Midbrain (tissue), 1 donor: ENCODE data around the gene SPNS2.
"Not testable (repeated sequence)": the region's sequence is repeated elsewhere in the genome, so short reads cannot be mapped to it uniquely, and the experiment has no call there.

Experiments used
- DNase-seq: peaks from one replicate; lab custom pipeline; 2025; lab: John Stamatoyannopoulos, UW

The SPNS2 gene

DNA sequence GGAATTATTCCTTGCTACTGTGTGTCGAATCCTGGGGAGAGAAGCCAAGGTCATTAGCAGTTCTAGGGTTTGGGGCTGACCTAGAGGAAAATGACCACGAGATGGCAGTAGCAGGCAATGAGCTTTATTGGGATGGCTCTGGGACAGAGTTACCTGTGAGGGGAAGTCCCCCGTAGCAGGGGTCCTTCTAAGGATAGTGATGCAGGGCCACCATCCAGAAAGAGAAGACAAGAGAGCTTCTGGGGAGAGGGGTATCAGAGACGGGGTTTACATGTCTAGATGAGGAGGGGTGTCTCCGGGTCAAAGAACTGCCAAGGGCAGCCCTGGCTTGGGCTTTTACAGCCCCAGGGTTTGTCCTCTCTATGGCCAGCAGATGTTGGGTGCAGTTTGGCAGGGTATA is 68.1 kb downstream of the SPNS2 start:
- DNase-seq: peak; percentile 62

DNA sequence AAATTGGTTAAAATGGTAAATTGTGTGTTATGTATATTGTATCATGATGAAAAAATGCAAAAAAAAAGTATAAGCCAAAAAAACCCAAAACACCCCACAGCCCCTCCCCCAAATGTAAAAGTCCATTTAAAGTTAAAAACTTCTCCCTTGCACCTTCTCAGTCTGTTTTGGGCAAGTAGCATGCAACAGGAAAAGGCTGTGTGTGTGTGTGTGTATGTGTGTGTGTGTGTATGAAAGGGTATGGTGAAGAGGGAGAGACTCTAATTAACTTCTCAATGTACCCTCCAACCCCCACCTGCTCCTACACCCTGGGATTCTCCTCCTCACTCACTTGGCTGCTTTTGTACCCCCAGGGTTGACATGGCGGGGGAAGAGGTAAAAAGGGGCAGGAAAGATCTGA is 70.9 kb downstream of the SPNS2 start:
- no peak for DNase-seq

DNA sequence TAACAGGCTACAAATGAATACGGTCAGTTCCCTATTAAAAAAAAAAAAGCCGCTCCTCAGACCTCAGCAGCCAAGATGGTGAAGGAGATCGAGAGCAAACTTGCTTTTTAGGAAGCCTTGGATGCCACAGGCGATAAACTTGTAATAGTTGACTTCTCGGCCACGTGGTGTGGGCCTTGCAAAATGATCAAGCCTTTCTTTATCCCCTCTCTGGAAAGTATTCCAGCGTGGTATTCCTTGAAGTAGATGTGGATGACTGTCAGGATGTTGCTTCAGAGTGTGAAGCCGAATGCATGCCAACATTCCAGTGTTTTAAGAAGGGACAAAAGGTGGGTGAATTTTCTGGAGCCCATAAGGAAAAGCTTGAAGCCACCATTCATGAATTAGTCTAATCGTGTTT is 73.5 kb downstream of the SPNS2 start:
- no peak for DNase-seq

DNA sequence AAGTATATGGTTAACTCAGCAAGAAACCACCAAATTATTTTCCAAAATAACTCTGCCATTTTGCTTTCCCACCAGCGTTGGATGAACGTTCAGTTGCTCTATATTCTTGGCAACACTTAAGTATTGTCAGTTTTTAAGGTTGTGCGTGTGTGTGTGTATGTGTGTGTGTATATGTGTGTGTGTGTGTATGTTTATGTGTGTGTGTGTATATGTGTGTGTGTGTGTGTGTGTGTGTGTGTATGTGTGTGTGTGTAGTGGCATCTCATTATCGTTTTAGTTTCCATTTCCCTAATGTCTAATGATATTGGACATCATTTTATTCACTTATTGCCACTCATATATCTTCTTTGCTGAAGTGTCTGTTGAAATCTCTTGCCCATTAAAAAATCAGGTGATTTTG is 74.4 kb downstream of the SPNS2 start:
- no peak for DNase-seq

DNA sequence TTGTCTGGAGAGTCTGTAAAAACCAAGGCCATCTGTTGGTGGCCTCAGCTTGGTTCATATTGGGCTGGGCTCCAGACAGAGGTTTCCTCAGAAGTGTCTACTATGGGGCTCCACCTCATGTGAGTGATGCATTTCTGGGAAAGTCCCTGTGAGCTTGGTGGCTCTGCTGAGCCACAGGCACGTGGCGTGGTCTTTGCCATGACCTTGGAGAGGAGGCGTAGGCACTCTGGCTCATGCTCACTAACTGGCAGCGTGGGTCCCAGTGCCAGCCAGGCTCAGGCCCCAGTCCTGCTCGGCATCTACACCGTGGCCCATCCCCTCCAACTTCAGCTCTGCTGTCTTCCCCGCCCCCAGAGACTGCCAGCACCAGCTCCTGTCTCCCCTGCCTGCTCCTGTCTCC is 75.0 kb downstream of the SPNS2 start:
- DNase-seq: no peak

DNA sequence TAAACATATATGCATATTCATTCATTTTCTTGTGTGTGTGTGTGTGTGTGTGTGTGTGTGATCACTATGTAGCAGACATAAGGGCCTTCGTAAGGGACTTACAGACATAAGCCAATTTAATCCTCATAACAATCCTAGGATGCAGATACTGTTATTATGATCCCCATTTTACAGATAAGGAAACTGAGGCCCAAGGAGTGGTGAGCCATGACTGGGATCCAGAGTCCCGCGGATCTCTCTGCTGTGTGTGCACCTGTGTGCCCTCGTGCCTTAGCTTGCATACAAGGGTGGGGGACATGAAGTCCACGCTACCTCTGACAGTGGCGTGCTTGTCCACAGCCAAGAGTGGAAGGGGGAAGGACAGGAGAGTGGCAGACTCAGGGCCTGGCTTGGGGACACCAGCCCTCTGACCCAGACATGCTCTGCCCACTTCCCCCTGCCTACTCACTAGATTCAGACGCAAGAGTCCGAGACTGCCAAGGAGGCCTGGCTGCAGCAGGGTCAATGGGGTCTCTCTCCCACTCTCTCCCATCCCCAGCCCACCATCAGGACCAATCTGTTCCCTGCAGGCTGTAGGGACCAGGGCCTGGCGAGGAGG is 75.9 kb downstream of the SPNS2 start:
- no peak for DNase-seq

DNA sequence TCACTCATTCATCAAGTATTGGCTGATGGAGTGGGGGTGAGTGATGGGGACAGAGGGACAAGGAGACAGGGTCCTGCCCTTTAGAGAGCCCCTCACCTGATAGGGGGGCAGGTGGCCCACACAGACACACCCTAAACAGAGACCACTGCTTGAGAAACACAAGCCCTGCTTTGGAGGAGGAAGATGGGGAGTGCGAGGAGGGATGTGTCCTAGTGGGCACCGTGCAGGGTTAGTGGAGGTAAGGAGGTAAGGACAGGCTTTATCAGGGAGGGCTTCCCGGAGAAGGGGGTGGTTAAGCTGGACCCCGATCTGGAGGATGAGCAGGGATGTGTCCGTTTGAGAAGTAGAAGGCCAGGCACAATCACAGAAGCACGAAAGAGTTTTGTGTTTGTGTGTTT is 77.5 kb downstream of the SPNS2 start:
- DNase-seq: no peak

DNA sequence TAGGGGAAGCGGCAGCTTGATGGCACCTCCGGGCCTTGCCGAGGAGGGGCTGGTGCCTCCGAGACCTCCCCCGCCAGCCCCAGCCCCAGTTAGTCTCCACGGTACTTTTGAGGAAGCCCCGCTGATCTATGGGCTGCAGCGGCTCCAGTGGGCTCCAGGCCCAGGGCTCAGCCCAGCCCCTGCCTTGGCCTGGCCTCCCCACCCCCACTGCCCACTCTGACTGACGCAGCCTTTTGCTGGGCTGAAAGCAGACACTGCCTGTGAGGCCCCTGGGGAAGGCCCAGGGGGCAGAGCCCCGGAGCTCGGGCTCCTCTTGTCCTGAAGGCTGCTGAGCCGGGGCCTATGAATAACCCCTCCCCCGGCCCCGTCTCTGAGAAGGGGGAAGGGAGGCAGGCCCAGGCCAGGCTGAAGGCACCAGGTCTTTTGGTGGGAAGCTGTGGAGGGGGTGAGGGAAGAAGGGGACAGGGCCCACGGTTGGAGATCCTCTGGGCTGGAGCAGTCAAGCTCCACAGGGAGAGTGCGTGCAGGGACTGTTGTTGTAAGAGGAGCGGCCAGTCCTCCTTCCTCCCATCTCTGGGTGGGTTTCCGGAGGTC is 78.1 kb downstream of the SPNS2 start:
- no peak for DNase-seq

DNA sequence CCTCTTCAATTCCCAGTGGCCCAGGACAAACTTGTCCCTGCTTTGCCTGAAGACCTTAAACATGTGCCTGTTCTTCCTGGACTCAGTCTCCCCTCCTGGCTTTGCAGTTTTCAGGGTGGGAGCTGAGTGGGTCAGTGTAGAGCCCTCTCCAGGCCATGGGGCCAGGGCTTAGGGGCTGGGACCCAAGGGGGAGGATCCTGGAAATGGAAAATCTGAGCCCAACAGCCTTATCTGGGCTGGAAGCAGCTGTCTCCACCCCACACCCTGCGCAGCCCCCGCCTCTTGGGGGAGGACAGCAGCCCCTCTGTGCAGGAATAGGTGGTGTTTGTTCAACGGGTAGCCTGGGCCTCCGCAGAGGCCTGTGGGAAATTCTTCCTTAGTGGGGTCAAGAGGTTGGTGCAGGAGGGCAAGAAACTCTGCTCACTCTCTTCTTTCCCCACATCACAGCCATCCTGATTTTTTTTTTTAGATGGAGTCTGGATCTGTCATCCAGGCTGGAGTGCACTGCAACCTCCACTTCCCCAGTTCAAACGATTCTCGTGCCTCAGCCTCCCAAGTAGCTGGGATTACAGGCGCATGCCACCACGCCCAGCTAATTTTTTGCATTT is 78.8 kb downstream of the SPNS2 start:
- no peak for DNase-seq

DNA sequence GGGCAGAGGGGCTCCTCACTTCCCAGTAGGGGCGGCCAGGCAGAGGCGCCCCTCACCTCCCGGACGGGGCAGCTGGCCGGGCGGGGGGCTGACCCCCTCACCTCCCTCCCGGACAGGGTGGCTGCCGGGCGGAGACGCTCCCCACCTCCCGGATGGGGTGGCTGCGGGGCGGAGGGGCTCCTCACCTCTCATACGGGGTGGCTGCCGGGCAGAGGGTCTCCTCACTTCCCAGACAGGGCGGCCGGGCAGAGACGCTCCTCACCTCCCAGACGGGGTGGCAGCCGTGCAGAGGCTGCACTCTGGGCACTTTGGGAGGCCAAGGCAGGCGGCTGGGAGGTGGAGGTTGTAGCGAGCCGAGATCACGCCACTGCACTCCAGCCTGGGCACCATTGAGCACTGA is 79.7 kb downstream of the SPNS2 start:
- DNase-seq: not testable (repeated sequence)

DNA sequence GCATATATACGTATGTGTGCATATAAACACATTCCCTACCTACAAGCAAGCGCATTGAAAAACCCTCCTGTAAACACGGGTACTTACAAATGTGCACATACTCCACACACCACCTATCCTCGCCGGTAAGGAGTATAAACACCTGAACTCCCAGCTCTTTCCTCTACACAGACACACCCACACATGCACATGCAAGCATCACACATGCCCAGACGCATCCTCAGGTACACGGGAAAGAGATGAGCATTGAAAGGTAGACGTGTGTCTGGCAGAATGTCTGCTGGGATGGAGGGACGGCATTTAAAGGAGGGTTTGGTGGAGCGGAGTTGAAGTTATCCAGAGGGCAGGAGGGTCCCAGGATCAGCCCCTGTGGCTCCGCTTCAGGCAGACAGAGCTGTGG is 81.0 kb downstream of the SPNS2 start:
- DNase-seq: no peak

DNA sequence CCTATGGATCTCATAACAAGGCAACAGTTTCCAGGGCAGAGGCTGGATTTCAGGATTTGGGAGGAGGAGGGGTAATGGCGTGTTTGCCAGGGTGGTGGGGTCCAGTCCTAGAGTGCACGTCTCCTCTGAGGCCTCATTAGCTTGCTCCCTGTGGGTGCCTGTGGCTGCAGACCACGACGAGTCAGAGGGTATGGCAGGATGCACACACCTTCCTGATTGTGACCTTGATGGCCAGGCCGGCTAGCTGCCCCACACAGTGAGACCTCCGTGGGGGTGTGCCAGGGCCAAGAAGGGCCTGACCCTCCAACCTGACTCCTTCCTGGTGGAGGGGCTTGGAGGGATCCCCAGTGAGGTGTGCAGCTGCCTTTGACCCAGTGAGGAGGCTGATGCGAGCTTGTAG is 81.6 kb downstream of the SPNS2 start:
- DNase-seq: no peak

DNA sequence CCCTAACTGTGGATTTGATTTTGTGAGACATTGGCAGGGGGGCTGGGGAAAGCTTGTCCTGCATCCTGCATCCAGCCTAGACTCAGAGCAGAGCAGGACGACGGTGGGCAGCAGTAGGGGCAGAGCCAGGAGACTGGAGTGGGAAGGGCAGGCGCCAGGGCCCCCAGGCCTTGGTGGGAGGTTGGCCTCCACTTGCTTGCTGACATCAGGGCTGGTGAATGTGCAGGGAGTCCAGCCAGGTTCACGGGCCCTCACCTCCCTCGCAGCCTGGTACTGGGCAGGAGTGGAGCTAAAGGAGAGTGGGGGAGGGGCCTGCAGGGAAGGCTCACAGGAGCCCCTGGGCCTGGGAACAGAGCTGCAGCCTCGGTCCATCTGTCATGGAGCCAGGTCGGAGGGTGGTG is 83.4 kb downstream of the SPNS2 start:
- no peak for DNase-seq

DNA sequence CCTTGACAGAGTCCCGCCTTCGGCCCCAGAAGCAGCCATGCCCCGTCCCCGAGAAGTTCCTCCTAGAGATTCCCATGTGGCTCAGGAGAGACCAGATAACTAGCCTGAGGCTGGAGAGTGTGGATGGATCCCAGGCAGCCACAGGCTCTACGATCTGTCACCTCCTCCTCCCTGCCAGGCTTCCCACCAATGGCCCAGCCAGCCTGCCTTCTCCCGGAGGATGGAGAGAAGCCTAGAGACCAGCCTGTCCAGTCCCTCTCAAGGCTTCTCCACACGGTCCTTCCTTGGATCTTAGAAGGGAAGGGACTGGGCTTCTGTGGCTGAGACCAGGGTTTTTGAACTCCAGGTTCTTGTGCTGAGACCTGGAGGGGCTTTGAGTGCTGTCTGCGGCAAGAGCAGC is 84.0 kb downstream of the SPNS2 start:
- DNase-seq: no peak

DNA sequence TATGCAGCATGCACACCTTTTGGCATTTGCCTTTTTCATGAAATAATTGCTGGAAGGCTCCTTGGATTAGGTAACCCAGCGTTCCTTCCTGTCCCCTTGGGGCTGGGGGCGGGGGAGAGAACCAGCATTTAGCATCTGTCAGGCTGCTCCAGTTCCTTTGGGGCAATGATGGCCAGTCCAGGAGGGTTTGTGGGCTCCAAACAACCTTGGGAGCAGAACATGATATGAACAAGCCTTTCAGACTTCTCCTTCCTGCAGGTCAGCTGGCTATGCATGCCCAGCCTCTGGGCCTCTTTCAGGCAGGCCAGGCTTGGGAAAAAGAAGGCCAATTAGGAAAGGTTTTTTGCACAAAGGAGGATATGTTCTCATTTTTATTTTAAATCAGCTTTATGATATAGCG is 84.5 kb downstream of the SPNS2 start:
- DNase-seq: no peak

DNA sequence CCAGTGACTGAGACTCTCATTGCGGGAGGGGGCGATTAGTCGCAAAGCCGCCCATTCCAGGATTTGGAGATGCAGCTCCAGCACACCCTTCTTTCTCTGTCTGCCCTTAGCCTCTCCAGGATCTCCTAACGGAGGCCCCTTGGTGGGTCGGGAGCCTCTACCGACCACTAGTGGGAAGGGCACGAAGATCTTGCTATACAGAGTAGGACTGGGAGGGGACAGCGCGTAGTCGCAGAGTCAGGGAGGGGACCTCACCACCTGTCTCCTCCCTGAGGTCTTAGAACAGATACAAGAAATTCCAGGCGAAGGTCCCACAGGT is 85.1 kb downstream of the SPNS2 start:
- no peak for DNase-seq

DNA sequence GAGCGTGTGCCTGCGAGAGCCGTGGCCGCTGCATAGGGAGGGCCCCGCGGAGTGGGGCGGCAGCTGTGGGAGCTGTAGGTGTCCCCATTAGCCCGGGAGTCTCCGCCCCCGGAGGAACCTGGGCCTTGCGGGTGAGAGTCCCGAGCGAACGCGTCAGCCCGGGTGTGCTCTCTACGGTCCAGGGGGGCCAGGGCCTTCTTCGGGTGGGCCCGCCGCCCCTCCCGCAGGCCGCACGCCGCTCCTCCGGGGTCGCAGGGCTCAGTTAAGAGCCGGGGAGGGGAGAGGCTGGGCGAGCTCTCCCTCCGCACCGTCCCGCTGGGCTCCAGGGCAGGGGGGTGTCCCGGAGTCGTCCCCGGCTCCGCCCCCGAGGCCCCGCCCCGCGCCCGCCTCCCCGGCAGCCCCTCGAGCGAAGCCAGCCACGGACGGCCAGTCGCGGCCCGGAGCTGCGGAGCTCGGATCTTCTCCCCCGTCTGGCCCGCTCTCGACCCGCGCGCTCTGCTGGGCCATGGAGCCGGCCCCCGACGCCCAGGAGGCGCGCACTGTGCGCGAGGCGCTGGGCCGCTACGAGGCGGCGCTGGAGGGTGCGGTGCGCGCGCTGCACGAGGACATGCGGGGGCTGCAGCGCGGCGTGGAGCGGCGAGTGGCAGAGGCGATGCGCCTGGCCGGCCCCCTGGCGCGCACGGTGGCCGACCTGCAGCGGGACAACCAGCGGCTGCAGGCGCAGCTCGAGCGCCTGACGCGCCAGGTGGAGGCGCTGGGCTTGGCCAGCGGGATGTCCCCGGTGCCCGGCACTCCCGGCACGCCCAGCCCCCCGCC is 85.6 kb downstream of the SPNS2 start, which contains the start of gene SMTNL2:
SMTNL2 (plus strand) TSS at position 429 of the 816 bp plus-strand sequence; CDS start at position 506, 77 bp downstream.
- no peak for DNase-seq

DNA sequence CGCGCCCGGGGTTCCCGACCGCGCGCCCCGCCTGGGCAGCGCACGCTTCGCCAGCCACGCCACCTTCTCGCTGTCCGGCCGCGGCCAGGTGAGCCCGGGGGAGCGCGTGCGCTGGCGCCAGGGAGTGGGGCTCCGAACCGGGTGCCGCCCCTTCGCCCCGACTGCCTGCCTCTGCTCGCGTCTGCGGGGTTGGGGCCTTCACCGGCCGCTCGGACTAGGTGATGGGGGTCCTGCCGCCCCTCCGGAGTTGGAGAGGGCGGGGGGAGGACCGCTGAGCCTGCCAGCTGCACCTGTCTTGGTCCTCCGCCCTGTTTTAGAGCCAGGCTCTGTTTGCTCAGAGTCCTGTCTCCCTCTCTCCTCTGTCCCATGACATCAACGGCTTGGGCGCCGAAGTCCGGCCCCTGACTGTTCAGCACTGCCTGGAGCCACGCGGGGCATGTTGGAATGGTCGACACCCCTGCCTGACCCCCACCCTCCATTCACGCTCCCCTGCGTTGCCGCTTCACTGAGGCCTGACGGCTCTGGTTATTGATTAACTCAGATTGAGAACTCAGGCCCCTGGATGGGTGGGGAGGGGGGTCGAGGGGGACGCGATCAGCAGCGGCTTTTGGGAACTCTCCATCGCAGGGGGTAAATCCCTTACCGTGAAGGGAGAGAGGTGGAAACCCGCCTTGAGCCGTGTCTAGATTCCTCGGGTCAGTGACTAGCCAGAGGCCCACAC is 86.4 kb downstream of the SPNS2 start:
- no peak for DNase-seq

DNA sequence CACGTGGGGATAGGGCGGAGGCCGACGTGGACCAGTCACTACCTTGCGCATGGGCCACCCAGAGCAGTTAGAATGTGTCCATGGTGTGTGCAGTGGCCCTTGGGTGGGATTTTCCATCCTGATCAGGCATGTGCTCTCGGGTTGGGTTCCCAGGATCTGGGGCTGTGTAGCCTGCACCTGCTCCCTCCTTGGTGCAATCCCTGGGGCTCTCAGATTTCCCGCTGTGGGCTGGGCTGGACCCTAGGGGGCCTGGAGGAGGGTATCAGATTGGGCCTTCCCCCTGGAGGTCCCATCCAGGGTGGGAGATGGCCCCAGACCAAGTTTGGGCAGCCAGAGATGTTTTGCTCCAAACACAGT is 86.9 kb downstream of the SPNS2 start:
- no peak for DNase-seq

DNA sequence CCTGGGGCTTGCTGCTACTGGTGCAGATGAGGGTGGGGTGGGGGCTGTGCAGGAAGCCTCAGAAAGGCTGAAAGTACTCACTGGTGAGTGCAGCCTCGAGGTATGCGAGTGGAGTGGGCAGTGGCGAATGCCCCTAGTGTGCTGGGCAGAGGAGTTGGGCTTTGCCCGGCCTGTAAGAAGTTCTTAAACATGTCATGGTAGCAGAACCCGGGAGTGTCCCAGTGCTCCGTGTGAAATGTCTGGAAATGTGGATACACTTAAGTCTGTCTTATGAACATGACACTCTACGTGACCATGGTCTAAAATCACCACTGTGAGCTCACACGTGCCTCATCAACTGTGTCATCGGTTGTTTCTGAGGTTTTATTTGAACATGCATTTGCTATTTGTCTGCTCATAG is 87.4 kb downstream of the SPNS2 start:
- no peak for DNase-seq

DNA sequence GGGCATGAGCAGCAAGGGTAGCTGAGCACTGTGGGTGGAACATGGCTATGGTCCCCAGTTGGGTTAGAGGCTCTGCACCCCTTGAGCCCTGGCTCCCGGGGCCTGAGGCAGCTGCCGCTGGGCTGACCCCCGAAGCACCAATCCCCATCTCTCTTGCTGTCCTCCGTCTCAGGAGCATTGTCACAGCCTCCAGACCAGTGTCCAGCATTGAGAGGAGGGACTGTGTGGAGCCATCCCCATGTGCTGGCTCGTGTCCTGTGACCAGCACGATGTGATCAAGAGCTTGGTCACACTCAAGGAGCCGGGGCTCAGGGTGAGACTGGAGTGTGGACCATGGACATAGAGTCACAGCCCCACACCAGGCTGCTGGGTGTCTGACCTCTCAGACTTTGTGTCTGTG is 88.5 kb downstream of the SPNS2 start:
- no peak for DNase-seq

DNA sequence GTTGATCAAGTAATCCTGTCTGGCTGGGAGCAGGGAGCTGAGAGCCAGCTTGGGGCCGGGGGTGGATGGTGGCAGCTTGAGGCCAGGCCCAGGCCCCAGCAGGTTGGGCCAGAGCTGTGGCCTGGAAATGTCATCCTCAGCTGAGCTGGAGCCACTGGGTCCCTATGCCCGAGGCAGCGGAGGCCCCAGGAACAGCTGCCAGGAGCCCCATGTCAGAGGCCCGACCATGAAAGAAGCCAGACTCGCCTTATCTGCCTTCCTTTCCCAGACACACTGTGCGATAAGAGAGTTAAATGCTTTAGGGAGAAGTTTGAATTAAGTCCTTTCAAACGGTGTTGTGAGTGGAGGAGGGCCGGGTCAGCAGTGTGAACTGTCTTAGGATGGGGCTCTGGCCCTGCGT is 89.1 kb downstream of the SPNS2 start:
- no peak for DNase-seq

DNA sequence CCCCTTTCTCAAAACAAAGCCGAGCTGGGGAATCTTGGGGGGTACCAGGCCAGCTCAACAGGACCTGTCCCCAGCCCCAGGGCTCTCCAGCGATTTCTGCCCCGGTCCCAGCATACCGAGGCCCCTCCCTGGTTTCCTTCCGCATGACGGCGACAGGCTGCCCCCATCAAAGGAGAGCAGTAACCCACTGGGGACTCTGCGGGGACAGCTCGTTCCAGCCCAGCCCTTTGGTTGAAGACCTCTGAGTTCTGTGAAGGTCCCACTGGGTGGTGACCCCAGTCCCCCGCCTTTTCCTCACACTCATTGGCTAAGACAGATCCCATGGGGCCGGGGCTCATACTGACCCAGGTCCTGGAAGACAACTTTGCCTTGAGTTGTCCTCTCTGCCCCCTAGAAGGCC is 89.7 kb downstream of the SPNS2 start:
- no peak for DNase-seq
